GM19324 (cell line): ENCODE data around the gene HRK.

Experiments used
- ATAC-seq: cut with Tn5 transposase; IDR thresholded peaks from one replicate; pipeline ENCODE4 v1.9.1; 2021; ENCODE audit warnings: mild to moderate bottlenecking, moderate library complexity; ENCODE audit not compliant: unreplicated experiment, low FRiP score

The HRK gene

GRCh38 chr12:116874324-116874995, 6.8 kb downstream of the HRK start:
- no peak for ATAC-seq

- ATAC-seq = no peak
Observed at GRCh38 chr12:116870306-116870705, 10.9 kb downstream of the HRK start.

GRCh38 chr12:116867523-116867922, 13.7 kb downstream of the HRK start:
- no peak for ATAC-seq

- ATAC-seq = no peak
Observed at GRCh38 chr12:116864371-116865160, 16.7 kb downstream of the HRK start.

GRCh38 chr12:116863275-116863767, 17.9 kb downstream of the HRK start:
- ATAC-seq = no peak

- no peak for ATAC-seq
Observed at GRCh38 chr12:116862167-116862566, 19.1 kb downstream of the HRK start.

- peak; percentile 72 for ATAC-seq
Observed at GRCh38 chr12:116861320-116861719, 19.9 kb downstream of the HRK start.

GRCh38 chr12:116860263-116860662, 21.0 kb downstream of the HRK start:
- ATAC-seq = no peak

GRCh38 chr12:116859079-116859478, 22.2 kb downstream of the HRK start:
- no peak for ATAC-seq

GRCh38 chr12:116856729-116857128, 24.5 kb downstream of the HRK start:
- no peak for ATAC-seq

GRCh38 chr12:116855744-116856470, 25.3 kb downstream of the HRK start:
- ATAC-seq = no peak

GRCh38 chr12:116853507-116853906, 27.7 kb downstream of the HRK start:
- no peak for ATAC-seq

- ATAC-seq = no peak
Observed at GRCh38 chr12:116852303-116852702, 28.9 kb downstream of the HRK start.

- ATAC-seq = no peak
Observed at GRCh38 chr12:116849216-116849615, 32.0 kb downstream of the HRK start.

- ATAC-seq = no peak
Observed at GRCh38 chr12:116843085-116843484, 38.2 kb downstream of the HRK start.

GRCh38 chr12:116839287-116839830, 41.9 kb downstream of the HRK start:
- no peak for ATAC-seq

- no peak for ATAC-seq
Observed at GRCh38 chr12:116838365-116838764, 42.9 kb downstream of the HRK start.

- ATAC-seq = no peak
Observed at GRCh38 chr12:116837097-116837496, 44.1 kb downstream of the HRK start.

- ATAC-seq = no peak
Observed at GRCh38 chr12:116835484-116835883, 45.8 kb downstream of the HRK start.

- ATAC-seq = no peak
Observed at GRCh38 chr12:116833474-116833873, 47.8 kb downstream of the HRK start.

GRCh38 chr12:116832353-116832752, 48.9 kb downstream of the HRK start:
- no peak for ATAC-seq
